ENCODE results near the gene STRAP. TPM values are rescaled to one million over a fixed set of nuclear protein-coding genes. Genes with fewer than 3 reads are reported as not detected.

Gene STRAP
- total RNA-seq (2022; extraction: Qiagen RNA extraction; ENCODE audit: low read depth): 190 to 206 TPM (median 195 TPM) in 5 replicates

GRCh38 chr12:15882118-15882971 is at the start of gene STRAP:
Gene STRAP, plus strand, starts transcription at chr12:15882387. Its CDS starts 321 bp downstream, at chr12:15882708.

GRCh38 chr12:15910864-15911721 is 28.9 kb downstream of the STRAP start, which contains the start of gene DERA:
Gene DERA, plus strand, starts transcription at chr12:15911332. Its CDS starts 52 bp downstream, at chr12:15911384.

Other genes with a start within 250 kb of the STRAP start
- 27.7 to 38.4 TPM (median 32.8 TPM) in 5 replicates for gene EPS8, start 93.0 kb upstream of the STRAP start, total RNA-seq (2022; extraction: Qiagen RNA extraction; ENCODE audit: low read depth)
- gene DERA, start 28.9 kb downstream of the STRAP start, total RNA-seq (2022; extraction: Qiagen RNA extraction; ENCODE audit: low read depth): 38.1 to 56.1 TPM (median 41.7 TPM) in 5 replicates

Measured in A549 treated with DMSO at 1 μM for 4 hours (cell line).